GM21367 (cell line): ENCODE data around the gene GPR33.
"Not testable (repeated sequence)": the region's sequence is repeated elsewhere in the genome, so short reads cannot be mapped to it uniquely, and the experiment has no call there.

Source experiments
- ATAC-seq: cut with Tn5 transposase; IDR thresholded peaks from one replicate; pipeline ENCODE4 v1.9.1; 2021; ENCODE audit not compliant: unreplicated experiment

The GPR33 gene

GRCh38 chr14:31462450-31462849 is 25.4 kb downstream of the GPR33 start:
- not testable (repeated sequence) for ATAC-seq

GRCh38 chr14:31461545-31461944 is 26.3 kb downstream of the GPR33 start:
- ATAC-seq, result no peak

- no peak for ATAC-seq
These were observed 29.9 kb downstream of the GPR33 start for GRCh38 chr14:31457665-31458659.

GRCh38 chr14:31456841-31457664 is 30.8 kb downstream of the GPR33 start, which contains the start of gene DTD2:
TSS of gene DTD2 (minus strand) at chr14:31457506. CDS start at chr14:31457393, 113 bp downstream.
- ATAC-seq, result peak; percentile 98

- ATAC-seq, result no peak
These were observed 37.7 kb downstream of the GPR33 start for GRCh38 chr14:31449971-31450610.

GRCh38 chr14:31449136-31449535 is 38.7 kb downstream of the GPR33 start:
- ATAC-seq, result no peak

GRCh38 chr14:31445703-31446102 is 42.1 kb downstream of the GPR33 start:
- ATAC-seq, result no peak

- ATAC-seq, result no peak
These were observed 45.6 kb downstream of the GPR33 start for GRCh38 chr14:31442284-31442683.

GRCh38 chr14:31441273-31442111 is 46.3 kb downstream of the GPR33 start:
- no peak for ATAC-seq

- ATAC-seq, result no peak
These were observed 47.6 kb downstream of the GPR33 start for GRCh38 chr14:31440280-31440679.

GRCh38 chr14:31439561-31439960 is 48.3 kb downstream of the GPR33 start:
- no peak for ATAC-seq

- not testable (repeated sequence) for ATAC-seq
These were observed 50.7 kb downstream of the GPR33 start for GRCh38 chr14:31437045-31437691.

GRCh38 chr14:31435276-31435675 is 52.6 kb downstream of the GPR33 start:
- ATAC-seq, result no peak
